H9 (cell line): ENCODE data around the gene CFAP107. TPM values are rescaled to one million over a fixed set of nuclear protein-coding genes. Genes with fewer than 3 reads are reported as not detected.

Source experiments
- DNase-seq: peaks from one replicate; pipeline ENCODE4 v3.0.0-alpha.2; 2017
- H2AFZ ChIP-seq: one replicate; pipeline ENCODE4 v1.6.1; 2013; ENCODE audit warnings: mild to moderate bottlenecking, low read length, control low read depth, moderate library complexity
- H2AK5ac ChIP-seq: 2 replicates; pipeline ENCODE4 v1.6.1; 2013; ENCODE audit warnings: low read length, control low read depth, mixed read lengths; ENCODE audit not compliant: insufficient read length
- H2BK120ac ChIP-seq: one replicate; pipeline ENCODE4 v1.6.1; 2013; ENCODE audit warnings: low read depth, mild to moderate bottlenecking, low read length, control low read depth, inconsistent platforms; ENCODE audit not compliant: poor library complexity, severe bottlenecking
- H2BK12ac ChIP-seq: 2 replicates; pipeline ENCODE4 v1.6.1; 2013; ENCODE audit warnings: low read length, control low read depth, mixed read lengths, low read depth; ENCODE audit not compliant: insufficient read length
- H2BK15ac ChIP-seq: 2 replicates; pipeline ENCODE4 v1.6.1; 2013; ENCODE audit warnings: low read depth, low read length, control low read depth
- H2BK20ac ChIP-seq: one replicate; pipeline ENCODE4 v1.6.1; 2013; ENCODE audit warnings: low read depth, mild to moderate bottlenecking, low read length, control low read depth, inconsistent platforms; ENCODE audit not compliant: poor library complexity, severe bottlenecking
- H2BK5ac ChIP-seq: 2 replicates; pipeline ENCODE4 v1.6.1; 2013; ENCODE audit warnings: low read length, control low read depth, mixed read lengths; ENCODE audit not compliant: insufficient read length
- H3K14ac ChIP-seq: 2 replicates; pipeline ENCODE4 v1.6.1; 2013; ENCODE audit warnings: low read length, control low read depth; ENCODE audit not compliant: insufficient read depth
- H3K18ac ChIP-seq: 2 replicates; pipeline ENCODE4 v1.6.1; 2013; ENCODE audit warnings: low read depth, mild to moderate bottlenecking, mixed read lengths, low read length, control low read depth; ENCODE audit not compliant: insufficient read length
- H3K23ac ChIP-seq: 2 replicates; pipeline ENCODE4 v1.6.1; 2013; ENCODE audit warnings: low read length, control low read depth, mixed read lengths, low read depth; ENCODE audit not compliant: insufficient read length
- H3K23me2 ChIP-seq: 2 replicates; pipeline ENCODE4 v1.6.1; 2013; ENCODE audit warnings: low read depth, mild to moderate bottlenecking, mixed read lengths, low read length, control low read depth; ENCODE audit not compliant: insufficient read length, poor library complexity, severe bottlenecking
- H3K27ac ChIP-seq: 2 replicates; pipeline ENCODE4 v1.5.1; 2013; ENCODE audit warnings: low read length, control low read depth, mixed read lengths, low read depth; ENCODE audit not compliant: insufficient read length
- H3K27me3 ChIP-seq: 2 replicates; pipeline ENCODE4 v1.6.1; 2013; ENCODE audit warnings: low read length, control low read depth, inconsistent platforms; ENCODE audit not compliant: insufficient read depth
- H3K4ac ChIP-seq: 2 replicates; pipeline ENCODE4 v1.6.1; 2013; ENCODE audit warnings: low read depth, mild to moderate bottlenecking, control low read depth, inconsistent platforms, low read length, moderate library complexity
- H3K4me1 ChIP-seq: 2 replicates; pipeline ENCODE4 v1.6.1; 2013; ENCODE audit warnings: low read length, control low read depth, inconsistent platforms; ENCODE audit not compliant: insufficient read depth
- H3K4me2 ChIP-seq: 2 replicates; pipeline ENCODE4 v1.6.1; 2013; ENCODE audit warnings: low read length, control low read depth, mixed read lengths; ENCODE audit not compliant: insufficient read length, insufficient read depth
- H3K56ac ChIP-seq: 2 replicates; pipeline ENCODE4 v1.6.1; 2013; ENCODE audit warnings: low read depth, mild to moderate bottlenecking, mixed read lengths, low read length, control low read depth; ENCODE audit not compliant: insufficient read length
- H3K79me1 ChIP-seq: 2 replicates; pipeline ENCODE4 v1.6.1; 2013; ENCODE audit warnings: low read depth, mild to moderate bottlenecking, moderate library complexity, low read length, control low read depth, inconsistent platforms; ENCODE audit not compliant: insufficient read depth, poor library complexity, severe bottlenecking
- H3K79me2 ChIP-seq: 2 replicates; pipeline ENCODE4 v1.6.1; 2013; ENCODE audit warnings: low read length, control low read depth, inconsistent platforms; ENCODE audit not compliant: insufficient read depth
- H3K9ac ChIP-seq: 2 replicates; pipeline ENCODE4 v1.6.1; 2013; ENCODE audit warnings: low read length, control low read depth, mixed read lengths; ENCODE audit not compliant: insufficient read length; ENCODE audit errors: extremely low read depth
- H3K9me3 ChIP-seq: one replicate; pipeline ENCODE4 v1.6.1; 2013; ENCODE audit warnings: low read depth, low read length, inconsistent platforms; ENCODE audit not compliant: control insufficient read depth
- H3T11ph ChIP-seq: one replicate; pipeline ENCODE4 v1.6.1; 2013; ENCODE audit warnings: mild to moderate bottlenecking, low read length, control low read depth, inconsistent platforms
- H4K20me1 ChIP-seq: one replicate; pipeline ENCODE4 v1.6.1; 2013; ENCODE audit not compliant: control insufficient read depth, insufficient read length, insufficient read depth
- H4K5ac ChIP-seq: 2 replicates; pipeline ENCODE4 v1.6.1; 2013; ENCODE audit warnings: low read depth, mild to moderate bottlenecking, mixed read lengths, low read length, control low read depth; ENCODE audit not compliant: insufficient read length
- H4K8ac ChIP-seq: replicated peaks from 2 replicates; pipeline ENCODE4 v1.6.1; 2013; ENCODE audit warnings: low read length, control low read depth, mixed read lengths, low read depth; ENCODE audit not compliant: insufficient read length
- H4K91ac ChIP-seq: 2 replicates; pipeline ENCODE4 v1.6.1; 2013; ENCODE audit warnings: low read depth, mild to moderate bottlenecking, moderate library complexity, mixed read lengths, low read length, control low read depth; ENCODE audit not compliant: insufficient read length
- H3K27ac Mint-ChIP-seq, 3 experiments: 2 replicates in 2 of 3; 3 replicates in 1 of 3; pipeline ENCODE4 v1.8.0; 2020 to 2021; ENCODE audit warnings: mixed read lengths in 3 of 3, mild to moderate bottlenecking in 1 of 3, moderate library complexity in 1 of 3
- H3K27me3 Mint-ChIP-seq: 2 replicates; pipeline ENCODE4 v1.8.0; 2021; ENCODE audit warnings: low read depth, mild to moderate bottlenecking, moderate library complexity, mixed read lengths
- H3K36me3 Mint-ChIP-seq, 3 experiments: 2 replicates in 2 of 3; 3 replicates in 1 of 3; pipeline ENCODE4 v1.8.0; 2020 to 2021; ENCODE audit warnings: low read depth in 3 of 3, mixed read lengths in 3 of 3; ENCODE audit not compliant: insufficient read depth in 1 of 3
- H3K4me1 Mint-ChIP-seq, 2 experiments: 2 replicates each; pipeline ENCODE4 v1.8.0; 2020; ENCODE audit warnings: mixed read lengths in 2 of 2
- H3K4me3 Mint-ChIP-seq, 2 experiments: 2 replicates in 1 of 2; 3 replicates in 1 of 2; pipeline ENCODE4 v1.8.0; 2020 to 2021; ENCODE audit warnings: mild to moderate bottlenecking in 2 of 2, mixed read lengths in 2 of 2, moderate library complexity in 1 of 2
- H3K9me3 Mint-ChIP-seq, 2 experiments: 2 replicates in 1 of 2; 3 replicates in 1 of 2; pipeline ENCODE4 v1.8.0; 2020; ENCODE audit warnings: mild to moderate bottlenecking in 2 of 2, mixed read lengths in 2 of 2, moderate library complexity in 1 of 2
- WGBS: extraction: QIAGEN DNeasy Blood & Tissue Kit; methylation state at CpG from one replicate; pipeline ENCODE4 v1.1.7; 2013; ENCODE audit warnings: missing lambda C conversion rate, low lambda C conversion rate, mixed read lengths; ENCODE audit not compliant: insufficient read length; ENCODE audit errors: extremely low coverage; 5-methylcytosine and 5-hydroxymethylcytosine counted together
- total RNA-seq: library from RNA; stranded (reverse); gene quantifications from 2 replicates; pipeline ENCODE4 v1.2.1, GENCODE V29; 2021
- TF ChIP-seq, protein P1 (sequence below): fragments of 200-600 bp; sonication (generic); conservative IDR thresholded peaks from 3 replicates; pipeline ENCODE4 v1.8.0; 2021; ENCODE audit warnings: antibody characterized with exemption, mild to moderate bottlenecking

Gene CFAP107
- total RNA-seq, 1 experiment from 2014 or later = not detected

DNA sequence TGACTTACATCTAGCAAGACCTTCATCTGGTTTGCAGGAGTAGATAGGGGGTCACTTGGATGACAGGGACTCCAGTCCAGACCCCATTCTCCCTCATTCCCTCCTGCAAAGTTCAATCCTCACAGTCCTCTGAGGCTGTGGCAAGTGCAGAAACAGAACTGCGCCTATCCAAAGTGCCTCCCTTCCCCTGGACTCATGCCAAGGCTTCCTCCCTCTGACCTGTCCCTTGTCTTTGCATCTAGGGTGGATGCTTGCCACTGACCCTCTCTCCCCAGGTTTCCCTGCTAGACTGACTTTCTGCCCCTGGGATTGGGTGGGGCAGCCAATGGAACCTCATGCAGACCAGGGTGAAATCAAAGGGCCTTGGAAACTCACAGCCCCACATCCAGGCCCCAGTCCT, 63.9 kb downstream of the CFAP107 start:
- H2BK5ac ChIP-seq = no peak overlapping the region
- H3K27ac Mint-ChIP-seq = no peak overlapping the region
- WGBS = no CpG with 5 or more reads among the region's 1 CpG
- no peak overlapping the region for H2BK15ac ChIP-seq
- H3K4me1 ChIP-seq = no peaks in the 10 kb centered on the region
- H3K23me2 ChIP-seq = no peaks in the 10 kb centered on the region
- no peak for DNase-seq
- H3K4me1 Mint-ChIP-seq = no peaks in the 10 kb centered on the region
- peaks cover 1% of the 10 kb centered on the region; the same call in 1 of the 2 replicates for H3K27me3 Mint-ChIP-seq
- H3K9ac ChIP-seq = no peak overlapping the region
- no peak overlapping the region for H3K23ac ChIP-seq
- H3K4me2 ChIP-seq = no peak overlapping the region
- H3K9me3 ChIP-seq = peaks cover 55% of the 10 kb centered on the region
- H3K27me3 ChIP-seq = no peaks in the 10 kb centered on the region
- no peak overlapping the region for H3K4me3 Mint-ChIP-seq
- H4K20me1 ChIP-seq = no peaks in the 10 kb centered on the region
- H3K14ac ChIP-seq = no peak overlapping the region
- TF ChIP-seq, protein P1, sequence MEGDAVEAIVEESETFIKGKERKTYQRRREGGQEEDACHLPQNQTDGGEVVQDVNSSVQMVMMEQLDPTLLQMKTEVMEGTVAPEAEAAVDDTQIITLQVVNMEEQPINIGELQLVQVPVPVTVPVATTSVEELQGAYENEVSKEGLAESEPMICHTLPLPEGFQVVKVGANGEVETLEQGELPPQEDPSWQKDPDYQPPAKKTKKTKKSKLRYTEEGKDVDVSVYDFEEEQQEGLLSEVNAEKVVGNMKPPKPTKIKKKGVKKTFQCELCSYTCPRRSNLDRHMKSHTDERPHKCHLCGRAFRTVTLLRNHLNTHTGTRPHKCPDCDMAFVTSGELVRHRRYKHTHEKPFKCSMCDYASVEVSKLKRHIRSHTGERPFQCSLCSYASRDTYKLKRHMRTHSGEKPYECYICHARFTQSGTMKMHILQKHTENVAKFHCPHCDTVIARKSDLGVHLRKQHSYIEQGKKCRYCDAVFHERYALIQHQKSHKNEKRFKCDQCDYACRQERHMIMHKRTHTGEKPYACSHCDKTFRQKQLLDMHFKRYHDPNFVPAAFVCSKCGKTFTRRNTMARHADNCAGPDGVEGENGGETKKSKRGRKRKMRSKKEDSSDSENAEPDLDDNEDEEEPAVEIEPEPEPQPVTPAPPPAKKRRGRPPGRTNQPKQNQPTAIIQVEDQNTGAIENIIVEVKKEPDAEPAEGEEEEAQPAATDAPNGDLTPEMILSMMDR = no peak
- no peak overlapping the region for H2BK12ac ChIP-seq
- H4K8ac ChIP-seq = no peak overlapping the region
- H3K56ac ChIP-seq = no peak overlapping the region
- no peak overlapping the region for H3K18ac ChIP-seq
- H3K36me3 Mint-ChIP-seq = peaks cover 0 to 35% (median 2%) of the 10 kb centered on the region in 3 experiments; a peak in 5 of 7 replicates
- no peaks in the 10 kb centered on the region for H3K79me1 ChIP-seq
- H2BK20ac ChIP-seq = no peak overlapping the region
- H3K79me2 ChIP-seq = no peaks in the 10 kb centered on the region
- no peak overlapping the region for H2AK5ac ChIP-seq
- no peak overlapping the region for H2BK120ac ChIP-seq
- H4K5ac ChIP-seq = no peak overlapping the region
- H2AFZ ChIP-seq = no peak overlapping the region
- no peak overlapping the region for H4K91ac ChIP-seq
- no peak overlapping the region for H3K4ac ChIP-seq
- peaks cover 81 to 91% of the 10 kb centered on the region in 2 experiments for H3K9me3 Mint-ChIP-seq
- no peak overlapping the region for H3T11ph ChIP-seq
- no peak overlapping the region for H3K27ac ChIP-seq
